NB4 (cell line): Measurements from ENCODE around the gene TSPYL4.

Experiments used
- DNase-seq: peaks from one replicate; pipeline ENCODE4 v3.0.0; 2010; ENCODE audit warnings: low read depth
- H3K4me3 ChIP-seq: one replicate; pipeline ENCODE4 v1.5.1; 2011; ENCODE audit warnings: mild to moderate bottlenecking, low read depth, low read length, moderate library complexity
- CTCF ChIP-seq: IDR thresholded peaks from one replicate; pipeline ENCODE4 v1.5.1; 2012; ENCODE audit warnings: low read depth, low read length
- MAX ChIP-seq: IDR thresholded peaks from 2 replicates; pipeline ENCODE4 v1.6.1; 2011; ENCODE audit warnings: low read depth, low read length
- MYC ChIP-seq: IDR thresholded peaks from 2 replicates; pipeline ENCODE4 v1.6.1; 2011; ENCODE audit warnings: low read depth, low read length
- POLR2A ChIP-seq: IDR thresholded peaks from 2 replicates; pipeline ENCODE4 v1.6.1; 2011; ENCODE audit warnings: mild to moderate bottlenecking; ENCODE audit not compliant: insufficient read length; ENCODE audit errors: extremely low read depth

The TSPYL4 gene

DNA sequence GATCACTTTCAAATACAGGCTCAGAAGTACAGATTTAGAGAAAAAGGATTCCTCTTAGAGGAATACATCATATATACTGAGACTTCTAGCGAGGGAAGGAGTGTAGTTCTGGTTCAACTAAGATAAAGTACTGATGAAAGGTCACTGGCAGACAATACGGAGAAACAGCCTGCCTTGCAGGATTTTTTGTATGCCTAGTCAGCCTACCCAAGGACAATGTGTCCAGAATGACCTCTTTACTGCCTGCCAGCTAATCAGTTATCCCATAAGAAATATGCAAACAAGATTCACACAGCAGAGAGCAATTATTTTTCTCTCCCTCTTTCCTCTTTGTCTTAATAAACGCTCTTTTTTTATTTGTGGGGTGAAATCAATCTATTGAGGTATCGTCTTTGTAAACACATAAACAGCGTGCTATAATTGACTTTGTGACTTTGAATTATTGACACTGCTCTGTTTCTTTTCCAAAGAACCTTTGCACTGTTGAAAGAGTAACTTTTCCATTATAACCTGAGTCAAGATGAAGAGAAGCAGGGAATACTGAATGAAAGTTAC is 1.4 kb upstream of the TSPYL4 start:
- H3K4me3 ChIP-seq = peak overlapping the region; percentile 75
- no peak for DNase-seq
- no peak for TF ChIP-seq MAX
- TF ChIP-seq CTCF = no peak
- TF ChIP-seq POLR2A = no peak
- no peak for TF ChIP-seq MYC

GRCh38 chr6:116254297-116255056 is 602 bp upstream of the TSPYL4 start:
- TF ChIP-seq CTCF = no peak
- no peak for TF ChIP-seq MYC
- no peak for TF ChIP-seq POLR2A
- TF ChIP-seq MAX = no peak
- DNase-seq = no peak
- peak overlapping the region; percentile 75 for H3K4me3 ChIP-seq

- no peak for DNase-seq
- peak overlapping the region; percentile 75 for H3K4me3 ChIP-seq
- no peak for TF ChIP-seq MAX
- no peak for TF ChIP-seq CTCF
- TF ChIP-seq POLR2A = no peak
- TF ChIP-seq MYC = no peak
Measured at GRCh38 chr6:116253188-116253504, 729 bp downstream of the TSPYL4 start.

DNA sequence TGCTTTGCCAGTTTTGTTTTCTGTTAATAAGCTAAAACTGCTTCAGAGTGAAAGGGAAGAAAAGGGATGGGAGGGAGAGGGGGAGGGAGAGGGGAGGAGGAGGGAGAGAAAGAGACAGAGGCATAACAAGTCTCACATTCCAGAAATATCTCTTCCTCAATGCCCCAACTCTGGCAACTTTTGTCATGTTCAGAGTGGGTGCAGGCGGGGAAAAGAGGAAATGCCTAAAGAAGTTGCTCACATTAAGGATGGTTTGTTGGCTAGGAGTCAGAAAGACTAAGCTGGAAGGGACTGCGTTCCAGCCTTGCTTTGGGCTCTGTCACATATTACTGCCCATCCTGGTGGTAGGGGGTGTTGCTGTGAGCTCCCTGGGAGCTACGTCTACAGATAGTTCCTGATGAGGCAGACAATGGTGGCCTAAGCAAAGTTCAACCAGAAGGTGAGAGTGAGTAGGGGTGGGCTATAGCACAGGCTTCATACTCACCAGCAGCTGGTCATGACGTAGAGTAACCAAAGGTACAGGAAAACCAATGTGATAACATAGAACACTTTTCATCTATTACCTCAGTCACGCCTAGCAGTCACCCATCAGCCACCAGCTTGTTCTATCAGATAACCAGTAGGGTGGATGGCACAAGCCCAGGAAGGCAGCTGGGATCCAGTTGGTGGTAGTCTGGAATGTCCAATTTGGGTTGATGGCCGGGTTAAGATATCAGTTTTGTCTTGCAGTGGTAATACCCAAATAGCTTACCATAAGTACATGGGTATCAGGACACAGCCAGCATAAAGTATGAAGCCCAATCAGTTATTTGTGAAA is 2.1 kb downstream of the TSPYL4 start:
- no peak for DNase-seq
- TF ChIP-seq CTCF = no peak
- no peak for TF ChIP-seq MYC
- no peak for TF ChIP-seq MAX
- TF ChIP-seq POLR2A = no peak
- H3K4me3 ChIP-seq = peak overlapping the region; percentile 27

- DNase-seq = no peak
- no peak overlapping the region for H3K4me3 ChIP-seq
- TF ChIP-seq POLR2A = no peak
- no peak for TF ChIP-seq MYC
- no peak for TF ChIP-seq MAX
- TF ChIP-seq CTCF = no peak
Measured at GRCh38 chr6:116248577-116248976, 5.3 kb downstream of the TSPYL4 start.
